K562 (cell line): ENCODE measurements around the gene MYLK4. TPM values are rescaled to one million over a fixed set of nuclear protein-coding genes. Genes with fewer than 3 reads are reported as not detected.
A peak's percentile ranks its signal among the peaks of the same experiment; 100 is the strongest.

Experiments
- CTBP1 ChIP-seq: fragments of 450-650 bp; IDR thresholded peaks from 2 replicates; pipeline ENCODE4 v1.6.1; 2016; ENCODE audit warnings: borderline replicate concordance
- GABPB1 ChIP-seq: sonication (generic); formaldehyde crosslinking; IDR thresholded peaks from 2 replicates; pipeline ENCODE4 v1.8.0; 2022; ENCODE audit warnings: mild to moderate bottlenecking, missing genetic modification reagents
- HOMEZ ChIP-seq: fragments of 250-450 bp; sonication (Bioruptor Pico); IDR thresholded peaks from 2 replicates; pipeline ENCODE4 v1.4.0; 2020; ENCODE audit warnings: mild to moderate bottlenecking, moderate library complexity
- ILF3 ChIP-seq: fragments of 450-650 bp; IDR thresholded peaks from 2 replicates; pipeline ENCODE4 v1.6.1; 2018; ENCODE audit warnings: antibody characterized with exemption, mild to moderate bottlenecking, moderate library complexity, borderline replicate concordance
- MAX ChIP-seq: sonication (generic); formaldehyde crosslinking; IDR thresholded peaks from 2 replicates; pipeline ENCODE4 v1.9.0; 2022; ENCODE audit warnings: mild to moderate bottlenecking, missing genetic modification reagents
- MYC ChIP-seq, 2 experiments: fragments of 250-450 bp in 1 of 2; sonication (Bioruptor Pico) in 1 of 2; IDR thresholded peaks; 2 replicates each; pipeline versions ENCODE4 v1.5.1 to v1.6.1; 2012 to 2021; ENCODE audit warnings: low read depth in 2 of 2, borderline replicate concordance in 1 of 2, improper control_type of control experiment in 1 of 2, low read length in 1 of 2, mild to moderate bottlenecking in 1 of 2, moderate library complexity in 1 of 2
- PCBP1 ChIP-seq: fragments of 200-400 bp; formaldehyde crosslinking; IDR thresholded peaks from 2 replicates; pipeline ENCODE4 v1.6.1; 2018; ENCODE audit warnings: mild to moderate bottlenecking, low read depth, low read length; ENCODE audit not compliant: poor library complexity, severe bottlenecking
- PCBP2 ChIP-seq: fragments of 200-400 bp; formaldehyde crosslinking; IDR thresholded peaks from 2 replicates; pipeline ENCODE4 v1.6.1; 2018; ENCODE audit warnings: low read length, low read depth, mild to moderate bottlenecking, moderate library complexity; ENCODE audit not compliant: poor library complexity, severe bottlenecking
- POLR2B ChIP-seq: fragments of 450-650 bp; IDR thresholded peaks from 2 replicates; pipeline ENCODE4 v1.6.1; 2018; ENCODE audit warnings: low read depth; ENCODE audit not compliant: partially characterized antibody
- PYGO2 ChIP-seq: fragments of 450-650 bp; IDR thresholded peaks from 2 replicates; pipeline ENCODE4 v1.6.1; 2016; ENCODE audit warnings: mild to moderate bottlenecking, missing genetic modification characterization, moderate library complexity, missing compliant biosample characterization
- RB1 ChIP-seq: fragments of 450-650 bp; IDR thresholded peaks from 2 replicates; pipeline ENCODE4 v1.6.1; 2017; ENCODE audit warnings: low read depth, mild to moderate bottlenecking
- RERE ChIP-seq: sonication (generic); formaldehyde crosslinking; IDR thresholded peaks from 2 replicates; pipeline ENCODE4 v1.8.0; 2023; ENCODE audit warnings: missing genetic modification reagents, mild to moderate bottlenecking, borderline replicate concordance
- SMAD2 ChIP-seq: fragments of 150-350 bp; IDR thresholded peaks from 2 replicates; pipeline ENCODE4 v1.6.1; 2014; ENCODE audit warnings: low read depth, mild to moderate bottlenecking, low read length
- SMARCE1 ChIP-seq: fragments of 450-650 bp; IDR thresholded peaks from 2 replicates; pipeline ENCODE4 v1.7.1; 2016; ENCODE audit warnings: mild to moderate bottlenecking
- ZNF316 ChIP-seq: fragments of 450-650 bp; IDR thresholded peaks from 2 replicates; pipeline ENCODE4 v1.6.1; 2016
- ZNF512 ChIP-seq: IDR thresholded peaks from 2 replicates; pipeline ENCODE4 v1.6.1; 2016; ENCODE audit warnings: missing genetic modification characterization, missing compliant biosample characterization
- ZNF57 ChIP-seq: fragments of 450-650 bp; formaldehyde crosslinking; IDR thresholded peaks from 2 replicates; pipeline ENCODE4 v1.4.0; 2020; ENCODE audit warnings: mild to moderate bottlenecking, moderate library complexity
- polyA plus RNA-seq, 8 experiments: library from polyadenylated mRNA; depleted of rRNA in 4 of 8; stranded (reverse) in 5 of 8; unstranded in 3 of 8; fragments of >200 nt; fragmentation: Nextera tagmentation in 2 of 8; fragmentation: Illumina TruSeq in 1 of 8; extraction: Ambion mirVana in 2 of 8; extraction: Trizol in 1 of 8; gene quantifications; 2 replicates each; pipeline versions ENCODE4 v1.2.1 to v1.2.3, GENCODE V29; 2011 to 2014; ENCODE audit warnings: inconsistent platforms in 1 of 8, missing spikeins in 1 of 8
- total RNA-seq, 7 experiments: library from RNA; depleted of rRNA in 6 of 7; stranded (reverse); fragments of >200 nt in 6 of 7; fragmentation: Illumina TruSeq in 2 of 7; extraction: Trizol in 2 of 7; gene quantifications; 2 replicates each; pipeline versions ENCODE4 v1.2.1 to v1.2.3, GENCODE V29; 2011 to 2021; ENCODE audit warnings: low replicate concordance in 1 of 7

Gene MYLK4
- total and polyA plus RNA-seq, 9 of the 15 experiments (the other 6 are each of a cell fraction or from before 2014, with no cell fraction given), result 0.01 to 0.15 (median 0.06) TPM

GRCh38 chr6:2764610-2765165, 14.0 kb upstream of the MYLK4 start (continued):
- 0 out of 2 replicates have a peak, but pooled peaks have one; percentile 72 for TF ChIP-seq RERE
- peak; percentile 59; the same call in 1 of the 2 replicates for TF ChIP-seq SMARCE1
- TF ChIP-seq POLR2B, result peak; percentile 89
- peak; percentile 11 for TF ChIP-seq PCBP2
- no peak for TF ChIP-seq MYC (IDR thresholded peaks at IDR 0.05; ENCODE audit: low read depth, low read length)
- peak; percentile 40; the same call in 1 of the 2 replicates for TF ChIP-seq MYC (CRISPR knock-in tag; IDR thresholded peaks at IDR 0.05; ENCODE audit: borderline replicate concordance, low read depth)
- TF ChIP-seq ILF3, result no peak
- TF ChIP-seq RB1, result peak; percentile 36; the same call in 1 of the 2 replicates
- no peak for TF ChIP-seq SMAD2
- TF ChIP-seq PYGO2 (tag), result no peak
- 0 out of 2 replicates have a peak, but pooled peaks have one; percentile 39 for TF ChIP-seq GABPB1 (CRISPR knock-in tag)
- no peak for TF ChIP-seq ZNF57 (CRISPR knock-in tag)
- no peak for TF ChIP-seq ZNF316
- 0 out of 2 replicates have a peak, but pooled peaks have one; percentile 7 for TF ChIP-seq MAX (CRISPR knock-in tag)
- TF ChIP-seq PCBP1, result peak; percentile 98
- TF ChIP-seq CTBP1, result peak; percentile 14; the same call in 1 of the 2 replicates
- TF ChIP-seq HOMEZ, result no peak
- TF ChIP-seq ZNF512 (tag), result 0 out of 2 replicates have a peak, but pooled peaks have one; percentile 35
